HepG2 (cell line): ENCODE measurements around the gene SNRNP48. TPM values are rescaled to one million over a fixed set of nuclear protein-coding genes. Genes with fewer than 3 reads are reported as not detected.

ENCODE experiments used
- CAMTA2 ChIP-seq: sonication (generic); formaldehyde crosslinking; IDR thresholded peaks from 2 replicates; pipeline ENCODE4 v1.4.0; 2020; ENCODE audit warnings: mild to moderate bottlenecking, missing genetic modification reagents, borderline replicate concordance
- CENPX ChIP-seq: sonication (generic); formaldehyde crosslinking; IDR thresholded peaks from 2 replicates; pipeline ENCODE4 v1.9.0; 2021; ENCODE audit warnings: mild to moderate bottlenecking, missing genetic modification reagents, moderate library complexity
- GABPA ChIP-seq, 2 experiments: IDR thresholded peaks; 2 replicates each; pipeline ENCODE4 v1.6.1; 2011 to 2016; ENCODE audit warnings: low read depth in 2 of 2, low read length in 1 of 2, missing biosample characterization in 1 of 2, missing genetic modification characterization in 1 of 2
- HNRNPH1 ChIP-seq: fragments of 200-400 bp; formaldehyde crosslinking; optimal IDR thresholded peaks from 2 replicates; pipeline ENCODE3; 2017; ENCODE audit warnings: mild to moderate bottlenecking, low read depth, low read length
- NBN ChIP-seq: fragments of 450-650 bp; conservative IDR thresholded peaks from 2 replicates; pipeline ENCODE4 v1.6.1; 2017
- SNAPC2 ChIP-seq: sonication (generic); formaldehyde crosslinking; IDR thresholded peaks from 2 replicates; pipeline ENCODE4 v1.8.1; 2022; ENCODE audit warnings: mild to moderate bottlenecking, missing genetic modification reagents
- TRIM24 ChIP-seq: sonication (generic); formaldehyde crosslinking; IDR thresholded peaks from 2 replicates; pipeline ENCODE4 v1.8.0; 2022; ENCODE audit warnings: mild to moderate bottlenecking, missing genetic modification reagents
- U2AF2 ChIP-seq: fragments of 200-400 bp; formaldehyde crosslinking; IDR thresholded peaks from 2 replicates; pipeline ENCODE4 v1.6.1; 2017; ENCODE audit warnings: low read depth, mild to moderate bottlenecking, low read length
- ZBTB7A ChIP-seq: sonication (generic); formaldehyde crosslinking; IDR thresholded peaks from 2 replicates; pipeline ENCODE4 v1.8.0; 2022; ENCODE audit warnings: mild to moderate bottlenecking, missing genetic modification reagents
- ZKSCAN1 ChIP-seq: fragments of 150-350 bp; IDR thresholded peaks from 2 replicates; pipeline ENCODE4 v1.6.1; 2014; ENCODE audit warnings: low read length
- ZNF382 ChIP-seq: sonication (generic); formaldehyde crosslinking; IDR thresholded peaks from 2 replicates; pipeline ENCODE4 v1.5.0; 2020; ENCODE audit warnings: missing genetic modification reagents, mild to moderate bottlenecking, borderline replicate concordance
- ZNF746 ChIP-seq: sonication (generic); formaldehyde crosslinking; IDR thresholded peaks from 2 replicates; pipeline ENCODE4 v1.8.0; 2022; ENCODE audit warnings: mild to moderate bottlenecking, missing genetic modification reagents
- ZSCAN25 ChIP-seq: sonication (generic); formaldehyde crosslinking; IDR thresholded peaks from 2 replicates; pipeline ENCODE4 v1.8.0; 2022; ENCODE audit warnings: mild to moderate bottlenecking, missing genetic modification reagents
- polyA plus RNA-seq, 8 experiments: library from polyadenylated mRNA; depleted of rRNA in 3 of 8; stranded (reverse) in 7 of 8; unstranded in 1 of 8; fragments of >200 nt; fragmentation: Illumina TruSeq in 4 of 8; extraction: Trizol in 4 of 8; gene quantifications; 2 replicates each; pipeline versions ENCODE4 v1.2.1 to v1.2.3, GENCODE V29; 2011 to 2016; ENCODE audit warnings: low read depth in 4 of 8, missing spikeins in 1 of 8, mixed read lengths in 1 of 8; ENCODE audit not compliant: insufficient read depth in 1 of 8
- total RNA-seq, 5 experiments: library from RNA; depleted of rRNA; stranded (reverse); fragments of >200 nt; fragmentation: Illumina TruSeq; extraction: Trizol; gene quantifications; 2 replicates each; pipeline ENCODE4 v1.2.3, GENCODE V29; 2016; ENCODE audit warnings: low read depth in 1 of 5
- TF ChIP-seq, protein P1 (sequence below): sonication (generic); formaldehyde crosslinking; conservative IDR thresholded peaks from 2 replicates; pipeline ENCODE4 v1.4.0; 2020; ENCODE audit warnings: missing genetic modification reagents
- TF ChIP-seq, protein P2 (sequence below): fragments of 450-650 bp; IDR thresholded peaks from 2 replicates; pipeline ENCODE4 v1.6.1; 2017
- TF ChIP-seq, protein P3 (sequence below): sonication (generic); formaldehyde crosslinking; IDR thresholded peaks from 2 replicates; pipeline ENCODE4 v1.4.0; 2020; ENCODE audit warnings: missing genetic modification reagents
- TF ChIP-seq, protein P4 (sequence below): IDR thresholded peaks from 2 replicates; pipeline ENCODE4 v1.6.1; 2012; ENCODE audit warnings: low read length, improper control_type of control experiment
- TF ChIP-seq, protein P5 (sequence below): sonication (generic); formaldehyde crosslinking; IDR thresholded peaks from 2 replicates; pipeline ENCODE4 v1.5.0; 2020; ENCODE audit warnings: mild to moderate bottlenecking, missing genetic modification reagents, borderline replicate concordance

The SNRNP48 gene
- total and polyA plus RNA-seq, 2 of the 13 experiments (the other 11 are each of a cell fraction or from before 2014, with no cell fraction given): 17.5 to 47.5 TPM

DNA sequence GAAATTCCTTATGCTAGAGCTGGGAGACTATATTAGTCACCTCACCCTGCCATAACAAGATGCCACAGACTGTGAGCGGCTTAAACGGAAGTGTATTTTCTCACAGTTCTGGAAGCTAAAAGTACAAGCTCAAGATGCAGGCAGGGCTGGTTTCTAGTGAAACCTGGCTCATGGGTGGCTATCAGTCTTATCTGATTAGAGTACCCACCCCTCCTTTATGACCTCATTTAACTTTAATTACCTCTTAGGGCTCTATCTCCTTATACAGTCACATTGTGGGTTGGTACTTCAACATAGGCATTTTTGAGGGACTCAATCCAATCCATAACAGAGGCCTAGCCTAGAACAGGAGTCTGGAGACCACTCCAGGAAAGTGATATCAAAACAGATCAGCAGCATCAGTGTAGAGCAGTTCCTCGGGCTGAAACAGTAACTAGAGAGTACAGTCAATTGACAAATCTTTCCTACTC lies 2.3 kb upstream of the SNRNP48 start (continued):
- TF ChIP-seq, protein P1, sequence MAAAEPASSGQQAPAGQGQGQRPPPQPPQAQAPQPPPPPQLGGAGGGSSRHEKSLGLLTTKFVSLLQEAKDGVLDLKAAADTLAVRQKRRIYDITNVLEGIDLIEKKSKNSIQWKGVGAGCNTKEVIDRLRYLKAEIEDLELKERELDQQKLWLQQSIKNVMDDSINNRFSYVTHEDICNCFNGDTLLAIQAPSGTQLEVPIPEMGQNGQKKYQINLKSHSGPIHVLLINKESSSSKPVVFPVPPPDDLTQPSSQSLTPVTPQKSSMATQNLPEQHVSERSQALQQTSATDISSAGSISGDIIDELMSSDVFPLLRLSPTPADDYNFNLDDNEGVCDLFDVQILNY (CRISPR knock-in tag): no peak
- TF ChIP-seq ZSCAN25 (CRISPR knock-in tag): no peak
- TF ChIP-seq ZNF746: no peak
- TF ChIP-seq, protein P2, sequence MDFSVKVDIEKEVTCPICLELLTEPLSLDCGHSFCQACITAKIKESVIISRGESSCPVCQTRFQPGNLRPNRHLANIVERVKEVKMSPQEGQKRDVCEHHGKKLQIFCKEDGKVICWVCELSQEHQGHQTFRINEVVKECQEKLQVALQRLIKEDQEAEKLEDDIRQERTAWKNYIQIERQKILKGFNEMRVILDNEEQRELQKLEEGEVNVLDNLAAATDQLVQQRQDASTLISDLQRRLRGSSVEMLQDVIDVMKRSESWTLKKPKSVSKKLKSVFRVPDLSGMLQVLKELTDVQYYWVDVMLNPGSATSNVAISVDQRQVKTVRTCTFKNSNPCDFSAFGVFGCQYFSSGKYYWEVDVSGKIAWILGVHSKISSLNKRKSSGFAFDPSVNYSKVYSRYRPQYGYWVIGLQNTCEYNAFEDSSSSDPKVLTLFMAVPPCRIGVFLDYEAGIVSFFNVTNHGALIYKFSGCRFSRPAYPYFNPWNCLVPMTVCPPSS: no peak
- TF ChIP-seq NBN: no peak
- no peak for TF ChIP-seq SNAPC2 (CRISPR knock-in tag)
- TF ChIP-seq, protein P3, sequence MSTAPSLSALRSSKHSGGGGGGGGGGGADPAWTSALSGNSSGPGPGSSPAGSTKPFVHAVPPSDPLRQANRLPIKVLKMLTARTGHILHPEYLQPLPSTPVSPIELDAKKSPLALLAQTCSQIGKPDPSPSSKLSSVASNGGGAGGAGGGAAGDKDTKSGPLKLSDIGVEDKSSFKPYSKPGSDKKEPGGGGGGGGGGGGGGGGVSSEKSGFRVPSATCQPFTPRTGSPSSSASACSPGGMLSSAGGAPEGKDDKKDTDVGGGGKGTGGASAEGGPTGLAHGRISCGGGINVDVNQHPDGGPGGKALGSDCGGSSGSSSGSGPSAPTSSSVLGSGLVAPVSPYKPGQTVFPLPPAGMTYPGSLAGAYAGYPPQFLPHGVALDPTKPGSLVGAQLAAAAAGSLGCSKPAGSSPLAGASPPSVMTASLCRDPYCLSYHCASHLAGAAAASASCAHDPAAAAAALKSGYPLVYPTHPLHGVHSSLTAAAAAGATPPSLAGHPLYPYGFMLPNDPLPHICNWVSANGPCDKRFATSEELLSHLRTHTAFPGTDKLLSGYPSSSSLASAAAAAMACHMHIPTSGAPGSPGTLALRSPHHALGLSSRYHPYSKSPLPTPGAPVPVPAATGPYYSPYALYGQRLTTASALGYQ: no peak
- no peak for TF ChIP-seq ZKSCAN1
- TF ChIP-seq, protein P4, sequence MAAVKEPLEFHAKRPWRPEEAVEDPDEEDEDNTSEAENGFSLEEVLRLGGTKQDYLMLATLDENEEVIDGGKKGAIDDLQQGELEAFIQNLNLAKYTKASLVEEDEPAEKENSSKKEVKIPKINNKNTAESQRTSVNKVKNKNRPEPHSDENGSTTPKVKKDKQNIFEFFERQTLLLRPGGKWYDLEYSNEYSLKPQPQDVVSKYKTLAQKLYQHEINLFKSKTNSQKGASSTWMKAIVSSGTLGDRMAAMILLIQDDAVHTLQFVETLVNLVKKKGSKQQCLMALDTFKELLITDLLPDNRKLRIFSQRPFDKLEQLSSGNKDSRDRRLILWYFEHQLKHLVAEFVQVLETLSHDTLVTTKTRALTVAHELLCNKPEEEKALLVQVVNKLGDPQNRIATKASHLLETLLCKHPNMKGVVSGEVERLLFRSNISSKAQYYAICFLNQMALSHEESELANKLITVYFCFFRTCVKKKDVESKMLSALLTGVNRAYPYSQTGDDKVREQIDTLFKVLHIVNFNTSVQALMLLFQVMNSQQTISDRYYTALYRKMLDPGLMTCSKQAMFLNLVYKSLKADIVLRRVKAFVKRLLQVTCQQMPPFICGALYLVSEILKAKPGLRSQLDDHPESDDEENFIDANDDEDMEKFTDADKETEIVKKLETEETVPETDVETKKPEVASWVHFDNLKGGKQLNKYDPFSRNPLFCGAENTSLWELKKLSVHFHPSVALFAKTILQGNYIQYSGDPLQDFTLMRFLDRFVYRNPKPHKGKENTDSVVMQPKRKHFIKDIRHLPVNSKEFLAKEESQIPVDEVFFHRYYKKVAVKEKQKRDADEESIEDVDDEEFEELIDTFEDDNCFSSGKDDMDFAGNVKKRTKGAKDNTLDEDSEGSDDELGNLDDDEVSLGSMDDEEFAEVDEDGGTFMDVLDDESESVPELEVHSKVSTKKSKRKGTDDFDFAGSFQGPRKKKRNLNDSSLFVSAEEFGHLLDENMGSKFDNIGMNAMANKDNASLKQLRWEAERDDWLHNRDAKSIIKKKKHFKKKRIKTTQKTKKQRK: no peak
- no peak for TF ChIP-seq TRIM24 (CRISPR knock-in tag)
- no peak for TF ChIP-seq U2AF2
- TF ChIP-seq CENPX: no peak
- no peak for TF ChIP-seq ZBTB7A (CRISPR knock-in tag)
- no peak for TF ChIP-seq HNRNPH1
- TF ChIP-seq, protein P5, sequence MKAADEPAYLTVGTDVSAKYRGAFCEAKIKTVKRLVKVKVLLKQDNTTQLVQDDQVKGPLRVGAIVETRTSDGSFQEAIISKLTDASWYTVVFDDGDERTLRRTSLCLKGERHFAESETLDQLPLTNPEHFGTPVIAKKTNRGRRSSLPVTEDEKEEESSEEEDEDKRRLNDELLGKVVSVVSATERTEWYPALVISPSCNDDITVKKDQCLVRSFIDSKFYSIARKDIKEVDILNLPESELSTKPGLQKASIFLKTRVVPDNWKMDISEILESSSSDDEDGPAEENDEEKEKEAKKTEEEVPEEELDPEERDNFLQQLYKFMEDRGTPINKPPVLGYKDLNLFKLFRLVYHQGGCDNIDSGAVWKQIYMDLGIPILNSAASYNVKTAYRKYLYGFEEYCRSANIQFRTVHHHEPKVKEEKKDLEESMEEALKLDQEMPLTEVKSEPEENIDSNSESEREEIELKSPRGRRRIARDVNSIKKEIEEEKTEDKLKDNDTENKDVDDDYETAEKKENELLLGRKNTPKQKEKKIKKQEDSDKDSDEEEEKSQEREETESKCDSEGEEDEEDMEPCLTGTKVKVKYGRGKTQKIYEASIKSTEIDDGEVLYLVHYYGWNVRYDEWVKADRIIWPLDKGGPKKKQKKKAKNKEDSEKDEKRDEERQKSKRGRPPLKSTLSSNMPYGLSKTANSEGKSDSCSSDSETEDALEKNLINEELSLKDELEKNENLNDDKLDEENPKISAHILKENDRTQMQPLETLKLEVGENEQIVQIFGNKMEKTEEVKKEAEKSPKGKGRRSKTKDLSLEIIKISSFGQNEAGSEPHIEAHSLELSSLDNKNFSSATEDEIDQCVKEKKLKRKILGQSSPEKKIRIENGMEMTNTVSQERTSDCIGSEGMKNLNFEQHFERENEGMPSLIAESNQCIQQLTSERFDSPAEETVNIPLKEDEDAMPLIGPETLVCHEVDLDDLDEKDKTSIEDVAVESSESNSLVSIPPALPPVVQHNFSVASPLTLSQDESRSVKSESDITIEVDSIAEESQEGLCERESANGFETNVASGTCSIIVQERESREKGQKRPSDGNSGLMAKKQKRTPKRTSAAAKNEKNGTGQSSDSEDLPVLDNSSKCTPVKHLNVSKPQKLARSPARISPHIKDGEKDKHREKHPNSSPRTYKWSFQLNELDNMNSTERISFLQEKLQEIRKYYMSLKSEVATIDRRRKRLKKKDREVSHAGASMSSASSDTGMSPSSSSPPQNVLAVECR: no peak
- TF ChIP-seq CAMTA2 (CRISPR knock-in tag): no peak
- no peak for TF ChIP-seq GABPA (IDR thresholded peaks at IDR 0.05; ENCODE audit: low read depth, low read length)
- TF ChIP-seq GABPA (CRISPR knock-in tag; IDR thresholded peaks at IDR 0.05; ENCODE audit: low read depth): no peak; the same call in 1 of the 2 replicates
- TF ChIP-seq ZNF382 (CRISPR knock-in tag): no peak
